ENCODE data around the gene LSR. TPM values are rescaled to one million over a fixed set of nuclear protein-coding genes. Genes with fewer than 3 reads are reported as not detected.

LSR gene
- total RNA-seq, 1 donor from 2014 or later = 78.5 TPM

DNA sequence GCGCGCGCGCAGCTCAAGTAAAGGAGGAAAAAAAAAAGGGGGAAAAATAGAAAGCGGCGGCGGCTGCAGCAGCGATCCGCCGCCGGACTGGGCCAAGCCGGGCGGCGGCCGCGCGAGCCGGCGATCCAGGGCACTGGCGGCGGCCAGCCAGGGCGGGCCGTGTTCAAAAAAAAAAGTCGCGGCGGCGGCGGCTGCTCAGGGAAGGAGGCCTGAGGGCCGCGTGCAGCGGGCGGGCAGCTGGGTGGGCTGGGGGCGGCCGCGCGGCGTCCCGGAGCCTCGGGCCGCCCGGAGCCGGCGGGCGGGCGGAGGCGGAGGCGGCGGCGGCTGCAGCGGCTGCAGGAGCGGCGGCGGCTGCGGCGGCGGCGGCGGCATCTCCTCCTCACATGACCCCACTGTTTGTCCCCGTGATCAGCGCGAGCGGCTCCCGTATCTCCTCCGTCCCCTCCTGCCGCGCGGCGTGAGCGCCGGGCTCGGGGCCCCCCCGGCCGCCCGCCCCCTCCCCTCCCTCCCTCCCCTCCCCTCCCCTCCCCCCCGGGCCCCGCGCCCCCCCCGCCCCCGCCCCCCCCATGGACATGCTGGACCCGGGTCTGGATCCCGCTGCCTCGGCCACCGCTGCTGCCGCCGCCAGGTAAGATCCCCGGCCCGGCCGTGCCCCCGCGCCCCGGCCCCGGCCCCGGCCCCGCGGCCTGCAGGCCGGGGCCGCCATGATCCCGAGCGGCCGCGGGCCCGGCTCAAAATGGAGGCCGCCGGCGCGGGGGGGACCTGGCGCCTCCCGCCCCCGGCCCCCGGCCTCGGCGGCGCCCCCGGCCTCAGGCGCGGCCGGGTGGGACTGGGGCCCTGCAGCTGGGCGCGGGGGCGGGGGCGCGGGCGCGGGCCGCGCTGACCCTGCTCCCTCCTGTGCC lies 20.0 kb downstream of the LSR start, which contains the start of gene USF2:
Gene USF2 (plus strand): TSS at position 427 of the 902 bp plus-strand sequence. CDS start 140 bp downstream, at position 567.
- H3K4me3 Mint-ChIP-seq = peak within 1 kb of the TSS; percentile 93
- H3K27ac Mint-ChIP-seq = peak within 1 kb of the TSS; percentile 94
- H3K36me3 Mint-ChIP-seq = peaks cover 5% of the 10 kb centered on the region
- H3K4me1 Mint-ChIP-seq (ENCODE audit: unreplicated experiment) = peaks cover 18% of the 10 kb centered on the region
- no peaks in the 10 kb centered on the region for H3K27me3 Mint-ChIP-seq
- DNase-seq (ENCODE audit: extremely low spot score, unreplicated experiment) = no peak
- no peaks in the 10 kb centered on the region for H3K9me3 Mint-ChIP-seq
- TF ChIP-seq, protein P1, sequence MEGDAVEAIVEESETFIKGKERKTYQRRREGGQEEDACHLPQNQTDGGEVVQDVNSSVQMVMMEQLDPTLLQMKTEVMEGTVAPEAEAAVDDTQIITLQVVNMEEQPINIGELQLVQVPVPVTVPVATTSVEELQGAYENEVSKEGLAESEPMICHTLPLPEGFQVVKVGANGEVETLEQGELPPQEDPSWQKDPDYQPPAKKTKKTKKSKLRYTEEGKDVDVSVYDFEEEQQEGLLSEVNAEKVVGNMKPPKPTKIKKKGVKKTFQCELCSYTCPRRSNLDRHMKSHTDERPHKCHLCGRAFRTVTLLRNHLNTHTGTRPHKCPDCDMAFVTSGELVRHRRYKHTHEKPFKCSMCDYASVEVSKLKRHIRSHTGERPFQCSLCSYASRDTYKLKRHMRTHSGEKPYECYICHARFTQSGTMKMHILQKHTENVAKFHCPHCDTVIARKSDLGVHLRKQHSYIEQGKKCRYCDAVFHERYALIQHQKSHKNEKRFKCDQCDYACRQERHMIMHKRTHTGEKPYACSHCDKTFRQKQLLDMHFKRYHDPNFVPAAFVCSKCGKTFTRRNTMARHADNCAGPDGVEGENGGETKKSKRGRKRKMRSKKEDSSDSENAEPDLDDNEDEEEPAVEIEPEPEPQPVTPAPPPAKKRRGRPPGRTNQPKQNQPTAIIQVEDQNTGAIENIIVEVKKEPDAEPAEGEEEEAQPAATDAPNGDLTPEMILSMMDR (conservative IDR thresholded peaks at IDR 0.05) = no peak

DNA sequence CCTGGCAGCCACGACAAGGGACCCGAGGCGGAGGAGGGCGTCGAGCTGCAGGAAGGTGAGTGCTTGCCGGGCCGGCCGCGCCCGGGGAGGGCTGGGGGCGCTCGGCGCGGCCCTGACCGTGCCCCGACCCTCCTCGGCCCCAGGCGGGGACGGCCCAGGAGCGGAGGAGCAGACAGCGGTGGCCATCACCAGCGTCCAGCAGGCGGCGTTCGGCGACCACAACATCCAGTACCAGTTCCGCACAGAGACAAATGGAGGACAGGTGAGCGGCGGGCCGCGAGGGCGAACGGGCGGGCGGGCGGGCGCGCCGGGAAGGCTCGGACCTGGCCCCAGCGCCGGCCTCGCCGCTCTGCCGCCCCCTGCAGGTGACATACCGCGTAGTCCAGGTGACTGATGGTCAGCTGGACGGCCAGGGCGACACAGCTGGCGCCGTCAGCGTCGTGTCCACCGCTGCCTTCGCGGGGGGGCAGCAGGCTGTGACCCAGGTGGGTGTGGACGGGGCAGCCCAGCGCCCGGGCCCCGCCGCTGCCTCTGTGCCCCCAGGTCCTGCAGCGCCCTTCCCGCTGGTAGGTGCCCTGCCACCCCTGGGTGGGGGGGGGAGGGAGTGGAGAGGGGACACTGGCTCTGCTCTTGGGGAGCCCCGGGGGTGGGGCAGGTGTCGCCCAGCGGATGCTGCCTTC lies 20.8 kb downstream of the LSR start:
- peak overlapping the region; percentile 78 for H3K4me3 Mint-ChIP-seq
- no peaks in the 10 kb centered on the region for H3K9me3 Mint-ChIP-seq
- H3K27ac Mint-ChIP-seq = peak overlapping the region; percentile 76
- H3K27me3 Mint-ChIP-seq = no peaks in the 10 kb centered on the region
- DNase-seq (ENCODE audit: extremely low spot score, unreplicated experiment) = peak; percentile 90
- peaks cover 9% of the 10 kb centered on the region for H3K36me3 Mint-ChIP-seq
- TF ChIP-seq, protein P1 (conservative IDR thresholded peaks at IDR 0.05) = peak; percentile 99
- peaks cover 18% of the 10 kb centered on the region for H3K4me1 Mint-ChIP-seq (ENCODE audit: unreplicated experiment)

DNA sequence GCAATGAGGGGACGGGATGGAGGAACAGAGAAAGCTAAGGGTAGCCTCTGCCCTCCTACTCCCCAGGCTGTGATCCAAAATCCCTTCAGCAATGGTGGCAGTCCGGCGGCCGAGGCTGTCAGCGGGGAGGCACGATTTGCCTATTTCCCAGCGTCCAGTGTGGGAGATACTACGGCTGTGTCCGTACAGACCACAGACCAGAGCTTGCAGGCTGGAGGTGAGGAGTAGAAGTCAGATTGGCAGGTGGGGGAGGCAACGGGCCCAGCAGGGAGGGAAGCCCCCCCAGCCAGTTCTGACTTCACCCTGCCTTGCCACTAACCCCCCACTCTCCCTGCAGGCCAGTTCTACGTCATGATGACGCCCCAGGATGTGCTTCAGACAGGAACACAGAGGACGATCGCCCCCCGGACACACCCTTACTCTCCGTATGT lies 21.6 kb downstream of the LSR start:
- Mint-ChIP-seq H3K9me3 (no peaks in the 10 kb centered on the region), H3K4me1 (ENCODE audit: unreplicated experiment) (peaks cover 11% of the 10 kb centered on the region), H3K4me3 (peak overlapping the region; percentile 78), H3K36me3 (peaks cover 11% of the 10 kb centered on the region), H3K27me3 (no peaks in the 10 kb centered on the region), H3K27ac (no peak overlapping the region)
- no peak for DNase-seq (ENCODE audit: extremely low spot score, unreplicated experiment)
- TF ChIP-seq, protein P1 (conservative IDR thresholded peaks at IDR 0.05) = no peak

DNA sequence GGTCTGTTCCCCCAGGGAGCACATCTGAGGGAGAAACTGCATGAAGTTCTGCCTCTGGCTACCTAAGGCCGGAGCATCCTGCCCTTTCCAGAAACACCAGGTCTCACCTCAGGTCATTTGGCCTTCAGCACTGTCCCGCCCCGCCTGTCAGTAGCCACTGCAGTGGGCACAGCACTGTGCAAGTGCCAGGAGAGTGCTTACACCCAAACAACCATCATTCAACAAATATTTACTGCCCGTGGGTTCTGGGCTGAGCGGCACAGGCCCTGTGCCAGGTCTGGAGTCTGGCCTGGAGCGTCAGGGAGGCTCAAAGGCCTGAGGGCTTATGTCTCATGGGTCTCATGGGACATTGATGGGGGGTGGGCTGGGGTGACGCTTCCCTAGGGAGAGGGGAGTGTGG lies 22.7 kb downstream of the LSR start:
- H3K4me3 Mint-ChIP-seq = no peak overlapping the region

DNA sequence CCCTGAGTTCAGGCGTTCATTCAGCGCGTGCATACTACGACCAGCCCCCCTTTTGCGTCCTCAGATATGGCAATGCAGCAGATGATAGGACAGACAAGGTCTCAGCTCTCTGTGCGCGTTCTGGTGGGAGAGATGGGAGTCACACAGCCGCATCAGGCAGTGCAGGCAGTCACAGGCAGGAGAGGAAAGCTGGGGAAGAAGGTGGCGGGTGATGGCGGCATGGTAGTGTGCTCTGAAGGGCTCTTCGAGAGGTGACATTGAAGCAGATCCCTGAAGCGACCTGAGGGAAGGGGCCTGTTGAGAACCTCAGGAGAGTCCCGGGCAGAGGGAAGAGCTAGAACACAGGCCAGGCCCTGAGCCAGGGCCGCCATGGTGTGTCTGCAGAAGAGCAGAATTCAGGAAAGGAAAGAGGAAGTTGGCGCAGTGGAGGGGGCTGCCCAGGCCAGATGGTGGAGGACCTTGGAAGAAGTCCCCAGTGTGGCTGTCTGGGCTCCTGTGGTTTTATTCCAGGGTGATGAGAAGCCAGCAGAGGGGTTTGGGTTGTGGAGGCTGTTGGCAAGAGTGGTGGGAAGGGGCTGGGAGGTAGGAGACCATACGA lies 23.4 kb downstream of the LSR start:
- Mint-ChIP-seq H3K36me3 (peaks cover 15% of the 10 kb centered on the region), H3K4me3 (no peak overlapping the region), H3K9me3 (no peaks in the 10 kb centered on the region), H3K27me3 (no peaks in the 10 kb centered on the region), H3K27ac (no peak overlapping the region), H3K4me1 (ENCODE audit: unreplicated experiment) (peaks cover 5% of the 10 kb centered on the region)
- TF ChIP-seq, protein P1 (conservative IDR thresholded peaks at IDR 0.05) = no peak
- no peak for DNase-seq (ENCODE audit: extremely low spot score, unreplicated experiment)

More for the DNA sequence above, 22.7 kb downstream of the LSR start:
- H3K9me3 Mint-ChIP-seq = no peaks in the 10 kb centered on the region
- no peaks in the 10 kb centered on the region for H3K27me3 Mint-ChIP-seq
- TF ChIP-seq, protein P1 (conservative IDR thresholded peaks at IDR 0.05) = no peak
- DNase-seq (ENCODE audit: extremely low spot score, unreplicated experiment) = no peak
- H3K36me3 Mint-ChIP-seq = peaks cover 15% of the 10 kb centered on the region
- H3K4me1 Mint-ChIP-seq (ENCODE audit: unreplicated experiment) = peaks cover 5% of the 10 kb centered on the region
- no peak overlapping the region for H3K27ac Mint-ChIP-seq

Data from type B pancreatic cell (in vitro differentiated cells).